Tibial nerve (tissue), 4 donors: Measurements from ENCODE around the gene ITM2C. TPM values are rescaled to one million over a fixed set of nuclear protein-coding genes. Genes with fewer than 3 reads are reported as not detected.
A peak's percentile ranks its signal among the peaks of the same experiment; 100 is the strongest.

Experiments
- DNase-seq, 2 donors: peaks; one replicate each; pipeline ENCODE4 v3.0.0-alpha.2; 2019; ENCODE audit warnings: low spot score in 2 of 2
- H3K27ac ChIP-seq, 4 donors: fragments of 200-600 bp; sonication (generic) in 3 of 4; one replicate each; pipeline ENCODE4 v1.5.1; 2017 to 2019; ENCODE audit warnings: mild to moderate bottlenecking in 1 of 4
- H3K27me3 ChIP-seq, 2 donors: fragments of 200-600 bp; sonication (generic) in 1 of 2; one replicate each; pipeline versions ENCODE4 v1.5.1 to v1.6.0; 2017 to 2019
- H3K36me3 ChIP-seq, 3 donors: fragments of 200-600 bp; sonication (generic); one replicate each; pipeline ENCODE4 v1.5.1; 2018 to 2019
- H3K4me1 ChIP-seq, 4 donors: fragments of 200-600 bp; sonication (generic) in 3 of 4; one replicate each; pipeline ENCODE4 v1.5.1; 2017 to 2019
- H3K4me3 ChIP-seq, 4 donors: fragments of 200-600 bp; sonication (generic) in 3 of 4; one replicate each; pipeline ENCODE4 v1.5.1; 2017 to 2019; ENCODE audit warnings: mild to moderate bottlenecking in 1 of 4, moderate library complexity in 1 of 4
- H3K9me3 ChIP-seq, 4 donors: fragments of 200-600 bp; sonication (generic) in 3 of 4; one replicate each; pipeline ENCODE4 v1.5.1; 2017 to 2019
- EP300 ChIP-seq, 2 donors: sonication (generic); formaldehyde crosslinking; IDR thresholded peaks; one replicate each; pipeline ENCODE4 v1.6.1; 2017; ENCODE audit warnings: antibody characterized with exemption in 2 of 2, mild to moderate bottlenecking in 1 of 2
- POLR2A ChIP-seq, 2 donors: fragments of 450-650 bp; IDR thresholded peaks; one replicate each; pipeline ENCODE4 v1.6.1; 2017; ENCODE audit warnings: antibody characterized with exemption in 2 of 2, mild to moderate bottlenecking in 2 of 2, moderate library complexity in 2 of 2
- WGBS, 2 donors: methylation state at CpG; one replicate each; pipeline ENCODE4 v1.1.5; 2018; 5-methylcytosine and 5-hydroxymethylcytosine counted together
- total RNA-seq, 4 donors: library from RNA; depleted of rRNA; stranded (reverse); fragments of >200 nt; gene quantifications; one replicate each; pipeline ENCODE4 v1.1.0, GENCODE V29; 2016
- TF ChIP-seq, protein P1 (sequence below), 5 experiments: fragments of 200-600 bp in 3 of 5; fragments of 450-650 bp in 2 of 5; sonication (generic) in 3 of 5; IDR thresholded peaks; one replicate each; pipeline ENCODE4 v1.5.1; 2016 to 2019; ENCODE audit warnings: antibody characterized with exemption in 5 of 5, mild to moderate bottlenecking in 3 of 5, moderate library complexity in 2 of 5

ITM2C gene
- total RNA-seq, 4 donors from 2014 or later: 80.1 to 146 (median 128) TPM

DNA sequence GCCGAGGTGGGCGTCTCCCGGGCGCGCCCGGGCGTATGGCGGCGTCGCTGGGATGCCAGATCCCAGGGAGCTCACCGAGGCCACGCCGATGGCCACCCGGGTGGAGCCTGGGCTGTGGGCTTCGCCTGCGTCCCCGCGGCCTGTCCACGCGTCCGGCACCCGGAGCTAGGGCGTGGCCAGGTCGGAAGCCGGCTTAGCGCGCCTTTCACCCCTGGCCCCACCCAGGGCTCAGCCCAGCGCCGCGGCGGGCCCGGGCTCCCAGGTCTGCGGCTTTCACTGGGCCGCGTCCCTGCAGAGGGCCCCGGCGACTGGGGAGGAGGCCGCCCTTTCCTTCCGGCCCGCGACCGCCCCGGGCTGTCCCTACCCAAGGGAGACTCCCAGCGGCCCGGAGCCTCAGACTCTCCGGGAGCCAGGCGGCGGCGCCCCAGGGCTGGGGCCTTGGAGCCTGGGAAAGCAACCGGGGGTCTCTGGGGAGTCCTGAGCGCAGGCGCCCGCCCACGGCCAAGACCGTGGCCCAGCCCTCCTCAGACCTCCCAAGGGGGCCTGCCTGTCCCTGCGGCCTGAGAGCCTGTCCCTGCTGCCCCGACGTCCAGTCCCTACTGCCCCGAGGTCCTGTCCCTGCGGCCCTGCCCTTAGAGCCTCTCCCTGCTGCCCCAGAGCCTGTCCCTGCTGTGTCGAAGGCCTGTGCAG lies 36.3 kb upstream of the ITM2C start:
- Histone ChIP-seq H3K27ac (no peak overlapping the region), H3K27me3 (peaks cover 0 to 47% of the 10 kb centered on the region in 2 donors), H3K4me3 (peak overlapping the region in 3 of 4 donors; percentile 26 to 44 (median 38)), H3K36me3 (no peaks in the 10 kb centered on the region), H3K9me3 (no peaks in the 10 kb centered on the region), H3K4me1 (peaks cover 0 to 18% (median 4%) of the 10 kb centered on the region in 4 donors)
- TF ChIP-seq EP300 (IDR thresholded peaks at IDR 0.05): no peak
- no peak for TF ChIP-seq POLR2A (IDR thresholded peaks at IDR 0.05)
- TF ChIP-seq, protein P1, sequence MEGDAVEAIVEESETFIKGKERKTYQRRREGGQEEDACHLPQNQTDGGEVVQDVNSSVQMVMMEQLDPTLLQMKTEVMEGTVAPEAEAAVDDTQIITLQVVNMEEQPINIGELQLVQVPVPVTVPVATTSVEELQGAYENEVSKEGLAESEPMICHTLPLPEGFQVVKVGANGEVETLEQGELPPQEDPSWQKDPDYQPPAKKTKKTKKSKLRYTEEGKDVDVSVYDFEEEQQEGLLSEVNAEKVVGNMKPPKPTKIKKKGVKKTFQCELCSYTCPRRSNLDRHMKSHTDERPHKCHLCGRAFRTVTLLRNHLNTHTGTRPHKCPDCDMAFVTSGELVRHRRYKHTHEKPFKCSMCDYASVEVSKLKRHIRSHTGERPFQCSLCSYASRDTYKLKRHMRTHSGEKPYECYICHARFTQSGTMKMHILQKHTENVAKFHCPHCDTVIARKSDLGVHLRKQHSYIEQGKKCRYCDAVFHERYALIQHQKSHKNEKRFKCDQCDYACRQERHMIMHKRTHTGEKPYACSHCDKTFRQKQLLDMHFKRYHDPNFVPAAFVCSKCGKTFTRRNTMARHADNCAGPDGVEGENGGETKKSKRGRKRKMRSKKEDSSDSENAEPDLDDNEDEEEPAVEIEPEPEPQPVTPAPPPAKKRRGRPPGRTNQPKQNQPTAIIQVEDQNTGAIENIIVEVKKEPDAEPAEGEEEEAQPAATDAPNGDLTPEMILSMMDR (IDR thresholded peaks at IDR 0.05): no peak
- WGBS, 2 donors: 8 to 42% methylated on average over 7 to 36 of the region's 61 CpGs
- no peak for DNase-seq

GRCh38 chr2:230829293-230829692 lies 35.4 kb upstream of the ITM2C start:
- no peaks in the 10 kb centered on the region for H3K36me3 ChIP-seq
- H3K27me3 ChIP-seq: peaks cover 0 to 47% of the 10 kb centered on the region in 2 donors
- H3K9me3 ChIP-seq: no peaks in the 10 kb centered on the region
- H3K27ac ChIP-seq: no peak overlapping the region
- no peak overlapping the region for H3K4me3 ChIP-seq
- WGBS, 2 donors: 94 to 98% methylated on average over 13 to 14 of the region's 14 CpGs
- TF ChIP-seq POLR2A (IDR thresholded peaks at IDR 0.05) (no peak), EP300 (IDR thresholded peaks at IDR 0.05) (no peak)
- TF ChIP-seq, protein P1 (IDR thresholded peaks at IDR 0.05): no peak
- no peak for DNase-seq
- peaks cover 0 to 15% (median 4%) of the 10 kb centered on the region in 4 donors for H3K4me1 ChIP-seq

GRCh38 chr2:230829959-230830358 lies 34.8 kb upstream of the ITM2C start:
- peaks cover 0 to 13% (median 4%) of the 10 kb centered on the region in 4 donors for H3K4me1 ChIP-seq
- WGBS, 2 donors: 82 to 94% methylated on average over 2 to 7 of the region's 7 CpGs
- H3K9me3 ChIP-seq: no peaks in the 10 kb centered on the region
- H3K27ac ChIP-seq: no peak overlapping the region
- no peak overlapping the region for H3K4me3 ChIP-seq
- no peak for DNase-seq
- peaks cover 0 to 47% of the 10 kb centered on the region in 2 donors for H3K27me3 ChIP-seq
- H3K36me3 ChIP-seq: no peaks in the 10 kb centered on the region
- TF ChIP-seq EP300 (IDR thresholded peaks at IDR 0.05) (no peak), POLR2A (IDR thresholded peaks at IDR 0.05) (no peak)
- TF ChIP-seq, protein P1 (IDR thresholded peaks at IDR 0.05): no peak

- Histone ChIP-seq H3K36me3 (no peaks in the 10 kb centered on the region), H3K27me3 (peaks cover 0 to 47% of the 10 kb centered on the region in 2 donors), H3K9me3 (no peaks in the 10 kb centered on the region), H3K4me3 (no peak overlapping the region), H3K27ac (no peak overlapping the region), H3K4me1 (peaks cover 0 to 13% (median 4%) of the 10 kb centered on the region in 4 donors)
- 88 to 90% methylated on average over 7 of the region's 7 CpGs for WGBS, 2 donors
- no peak for TF ChIP-seq POLR2A (IDR thresholded peaks at IDR 0.05)
- TF ChIP-seq EP300 (IDR thresholded peaks at IDR 0.05): no peak
- TF ChIP-seq, protein P1 (IDR thresholded peaks at IDR 0.05): no peak
- DNase-seq: no peak
Observed at GRCh38 chr2:230830428-230830827, 34.3 kb upstream of the ITM2C start.

DNA sequence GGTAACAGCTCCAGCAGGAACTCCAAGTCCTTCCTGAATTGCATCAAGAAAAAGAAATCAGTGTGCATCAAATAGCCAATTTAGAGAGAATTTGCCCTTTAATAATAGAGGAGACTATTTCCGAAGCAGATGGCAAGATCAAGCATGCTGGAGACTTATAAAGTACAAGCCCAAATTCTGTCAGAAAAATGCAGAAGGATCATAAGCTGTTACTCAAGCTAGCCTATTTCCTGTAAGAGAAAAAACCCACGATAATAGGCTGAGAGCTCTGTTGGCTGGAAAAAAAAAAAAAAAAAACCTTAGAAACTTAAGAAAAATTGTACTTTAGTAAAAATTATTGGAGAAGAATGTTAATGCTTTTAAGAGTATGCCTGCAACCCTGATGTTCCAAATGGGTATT lies 24.4 kb upstream of the ITM2C start:
- TF ChIP-seq, protein P1 (IDR thresholded peaks at IDR 0.05): no peak
- TF ChIP-seq POLR2A (IDR thresholded peaks at IDR 0.05): no peak
- TF ChIP-seq EP300 (IDR thresholded peaks at IDR 0.05): no peak
- no peak overlapping the region for H3K27ac ChIP-seq
- no peak overlapping the region for H3K4me3 ChIP-seq
- no peak for DNase-seq
- H3K4me1 ChIP-seq: no peaks in the 10 kb centered on the region
- H3K27me3 ChIP-seq: peaks cover 0 to 4% of the 10 kb centered on the region in 2 donors
- peaks cover 0 to 11% (median 0%) of the 10 kb centered on the region in 4 donors for H3K9me3 ChIP-seq
- WGBS, 2 donors: 44 to 55% methylated on average over 2 of the region's 2 CpGs
- H3K36me3 ChIP-seq: no peaks in the 10 kb centered on the region
